ENCODE data around the gene LCN6. TPM values are rescaled to one million over a fixed set of nuclear protein-coding genes. Genes with fewer than 3 reads are reported as not detected.

The LCN6 gene
- total and polyA plus RNA-seq, 2 of the 13 experiments (the other 11 are each of a cell fraction or from before 2014, with no cell fraction given), result not detected

GRCh38 chr9:136728080-136728547 lies 20.2 kb downstream of the LCN6 start (continued):
- TF ChIP-seq SIN3A (IDR thresholded peaks at IDR 0.05; ENCODE audit: borderline replicate concordance, low read depth, low read length), result peak; percentile 85; the same call in 1 of the 2 replicates
- TF ChIP-seq NCOA1 (CRISPR knock-in tag; IDR thresholded peaks at IDR 0.05), result no peak
- peak; percentile 63; the same call in 1 of the 2 replicates for TF ChIP-seq ZNF614 (CRISPR knock-in tag; IDR thresholded peaks at IDR 0.05; ENCODE audit: borderline replicate concordance)
- 0 out of 2 replicates have a peak, but pooled peaks have one; percentile 31 for TF ChIP-seq ZNF766 (CRISPR knock-in tag; IDR thresholded peaks at IDR 0.05; ENCODE audit: borderline replicate concordance)
- no peak for TF ChIP-seq ATAD3A (CRISPR knock-in tag; IDR thresholded peaks at IDR 0.05)
- no peak for TF ChIP-seq DBP (CRISPR knock-in tag; IDR thresholded peaks at IDR 0.05; ENCODE audit: not compliant biosample characterization)
- TF ChIP-seq ZZZ3 (CRISPR knock-in tag; IDR thresholded peaks at IDR 0.05; ENCODE audit: borderline replicate concordance), result peak; percentile 76; the same call in 1 of the 2 replicates
- no peak for TF ChIP-seq PTBP1 (IDR thresholded peaks at IDR 0.05; ENCODE audit: low read depth, low read length, poor library complexity, severe bottlenecking)
- no peak for TF ChIP-seq PBX2 (CRISPR knock-in tag; IDR thresholded peaks at IDR 0.05)
- 0 out of 2 replicates have a peak, but pooled peaks have one; percentile 75 for TF ChIP-seq ZNF674 (CRISPR knock-in tag; IDR thresholded peaks at IDR 0.05; ENCODE audit: low read depth)
- peak; percentile 71; the same call in 1 of the 2 replicates for TF ChIP-seq ZNF44 (CRISPR knock-in tag; IDR thresholded peaks at IDR 0.05)
- TF ChIP-seq KDM5B (CRISPR knock-in tag; IDR thresholded peaks at IDR 0.05; ENCODE audit: borderline replicate concordance), result peak; percentile 92
- peak; percentile 99 for TF ChIP-seq MAX (IDR thresholded peaks at IDR 0.05)
- TF ChIP-seq HNRNPK (IDR thresholded peaks at IDR 0.05; ENCODE audit: low read depth, low read length, poor library complexity, severe bottlenecking), result peak; percentile 30
- TF ChIP-seq TEF (CRISPR knock-in tag; IDR thresholded peaks at IDR 0.05), result peak; percentile 23; the same call in 1 of the 2 replicates
- no peak for TF ChIP-seq MLLT10 (CRISPR knock-in tag; IDR thresholded peaks at IDR 0.05)
- TF ChIP-seq ZNF282 (IDR thresholded peaks at IDR 0.05; ENCODE audit: partially characterized antibody), result no peak
- peak; percentile 57 for TF ChIP-seq RBM22 (optimal IDR thresholded peaks at IDR 0.05; ENCODE audit: low read length)
- TF ChIP-seq KLF16 (CRISPR knock-in tag; IDR thresholded peaks at IDR 0.05), result peak in 1 of 2 experiments; percentile 91; a peak in 3 of 4 replicates
- no peak; the same call in 1 of the 2 replicates for TF ChIP-seq ZKSCAN8 (CRISPR knock-in tag; IDR thresholded peaks at IDR 0.05; ENCODE audit: borderline replicate concordance)
- peak; percentile 46; the same call in 1 of the 2 replicates for TF ChIP-seq CREBL2 (CRISPR knock-in tag; IDR thresholded peaks at IDR 0.05; ENCODE audit: borderline replicate concordance)
- TF ChIP-seq RXRB (CRISPR knock-in tag; IDR thresholded peaks at IDR 0.05; ENCODE audit: borderline replicate concordance), result peak; percentile 63; the same call in 1 of the 2 replicates
- no peak for TF ChIP-seq ZSCAN5A (CRISPR knock-in tag; IDR thresholded peaks at IDR 0.05; ENCODE audit: borderline replicate concordance)
- TF ChIP-seq ZNF503 (CRISPR knock-in tag; IDR thresholded peaks at IDR 0.05), result peak; percentile 82
